T follicular helper cell (primary cell): ENCODE data around the gene CHCHD1.
"Not testable (repeated sequence)": the region's sequence is repeated elsewhere in the genome, so short reads cannot be mapped to it uniquely, and the experiment has no call there.

Experiments used
- DNase-seq: peaks from one replicate; pipeline ENCODE4 v3.0.0-alpha.2; 2020; ENCODE audit warnings: low read depth

Gene CHCHD1

GRCh38 chr10:73812657-73813056 is 30.8 kb downstream of the CHCHD1 start:
- DNase-seq = no peak

- no peak for DNase-seq
These were observed 31.5 kb downstream of the CHCHD1 start for GRCh38 chr10:73813333-73813732.

GRCh38 chr10:73814276-73814895 is 32.5 kb downstream of the CHCHD1 start:
- DNase-seq = no peak

- DNase-seq = no peak
These were observed 33.3 kb downstream of the CHCHD1 start for GRCh38 chr10:73814896-73815718.

- no peak for DNase-seq
These were observed 33.8 kb downstream of the CHCHD1 start for GRCh38 chr10:73815719-73816030.

- no peak for DNase-seq
These were observed 35.3 kb downstream of the CHCHD1 start for GRCh38 chr10:73816917-73817729.

- DNase-seq = no peak
These were observed 36.0 kb downstream of the CHCHD1 start for GRCh38 chr10:73817826-73818225.

- DNase-seq = no peak
These were observed 36.6 kb downstream of the CHCHD1 start for GRCh38 chr10:73818402-73818801.

GRCh38 chr10:73819081-73819480 is 37.2 kb downstream of the CHCHD1 start:
- DNase-seq = no peak

- no peak for DNase-seq
These were observed 37.8 kb downstream of the CHCHD1 start for GRCh38 chr10:73819513-73820093.

GRCh38 chr10:73823391-73823790 is 41.5 kb downstream of the CHCHD1 start:
- DNase-seq = no peak

- no peak for DNase-seq
These were observed 42.4 kb downstream of the CHCHD1 start for GRCh38 chr10:73824146-73824725.

GRCh38 chr10:73827346-73828089 is 45.7 kb downstream of the CHCHD1 start:
- no peak for DNase-seq

GRCh38 chr10:73828161-73828560 is 46.3 kb downstream of the CHCHD1 start:
- no peak for DNase-seq

GRCh38 chr10:73829090-73829489 is 47.2 kb downstream of the CHCHD1 start:
- not testable (repeated sequence) for DNase-seq
